Sigmoid colon (tissue), 4 donors: ENCODE results near the gene SLC28A2.

Source experiments
- EP300 ChIP-seq, 4 donors: sonication (generic); formaldehyde crosslinking; IDR thresholded peaks; one replicate each; pipeline ENCODE4 v1.6.1; 2017; ENCODE audit warnings: antibody characterized with exemption in 4 of 4
- TF ChIP-seq, protein P1 (sequence below), 4 experiments: fragments of 450-650 bp in 3 of 4; fragments of 200-600 bp in 1 of 4; IDR thresholded peaks; one replicate each; pipeline ENCODE4 v1.5.1; 2016 to 2019; ENCODE audit warnings: antibody characterized with exemption in 4 of 4, mild to moderate bottlenecking in 3 of 4, moderate library complexity in 2 of 4

DNA sequence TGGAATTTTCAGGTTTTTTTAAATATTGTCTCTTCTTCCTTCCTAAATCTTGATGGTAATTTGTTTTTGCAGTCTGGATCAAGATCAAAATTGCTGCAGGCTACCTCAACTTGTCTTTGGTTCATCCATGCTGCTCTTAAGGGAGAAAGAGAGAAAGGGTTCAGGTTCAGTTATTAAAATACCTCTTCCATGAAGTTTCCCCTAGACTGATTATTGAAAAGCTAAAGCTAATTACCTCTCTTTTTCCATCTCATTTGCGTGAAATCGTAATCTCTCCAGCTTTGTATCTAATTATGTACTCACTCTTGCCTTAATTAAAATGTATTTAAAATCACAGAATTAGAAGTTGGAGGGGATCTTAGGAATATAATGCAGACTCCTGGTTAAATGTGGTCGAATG is 52.7 kb downstream of the SLC28A2 start:
- no peak for TF ChIP-seq EP300 (IDR thresholded peaks at IDR 0.05)
- TF ChIP-seq, protein P1, sequence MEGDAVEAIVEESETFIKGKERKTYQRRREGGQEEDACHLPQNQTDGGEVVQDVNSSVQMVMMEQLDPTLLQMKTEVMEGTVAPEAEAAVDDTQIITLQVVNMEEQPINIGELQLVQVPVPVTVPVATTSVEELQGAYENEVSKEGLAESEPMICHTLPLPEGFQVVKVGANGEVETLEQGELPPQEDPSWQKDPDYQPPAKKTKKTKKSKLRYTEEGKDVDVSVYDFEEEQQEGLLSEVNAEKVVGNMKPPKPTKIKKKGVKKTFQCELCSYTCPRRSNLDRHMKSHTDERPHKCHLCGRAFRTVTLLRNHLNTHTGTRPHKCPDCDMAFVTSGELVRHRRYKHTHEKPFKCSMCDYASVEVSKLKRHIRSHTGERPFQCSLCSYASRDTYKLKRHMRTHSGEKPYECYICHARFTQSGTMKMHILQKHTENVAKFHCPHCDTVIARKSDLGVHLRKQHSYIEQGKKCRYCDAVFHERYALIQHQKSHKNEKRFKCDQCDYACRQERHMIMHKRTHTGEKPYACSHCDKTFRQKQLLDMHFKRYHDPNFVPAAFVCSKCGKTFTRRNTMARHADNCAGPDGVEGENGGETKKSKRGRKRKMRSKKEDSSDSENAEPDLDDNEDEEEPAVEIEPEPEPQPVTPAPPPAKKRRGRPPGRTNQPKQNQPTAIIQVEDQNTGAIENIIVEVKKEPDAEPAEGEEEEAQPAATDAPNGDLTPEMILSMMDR (IDR thresholded peaks at IDR 0.05), result no peak
